ENCODE measurements around the gene REST. TPM values are rescaled to one million over a fixed set of nuclear protein-coding genes. Genes with fewer than 3 reads are reported as not detected.

Gene REST, protein sequence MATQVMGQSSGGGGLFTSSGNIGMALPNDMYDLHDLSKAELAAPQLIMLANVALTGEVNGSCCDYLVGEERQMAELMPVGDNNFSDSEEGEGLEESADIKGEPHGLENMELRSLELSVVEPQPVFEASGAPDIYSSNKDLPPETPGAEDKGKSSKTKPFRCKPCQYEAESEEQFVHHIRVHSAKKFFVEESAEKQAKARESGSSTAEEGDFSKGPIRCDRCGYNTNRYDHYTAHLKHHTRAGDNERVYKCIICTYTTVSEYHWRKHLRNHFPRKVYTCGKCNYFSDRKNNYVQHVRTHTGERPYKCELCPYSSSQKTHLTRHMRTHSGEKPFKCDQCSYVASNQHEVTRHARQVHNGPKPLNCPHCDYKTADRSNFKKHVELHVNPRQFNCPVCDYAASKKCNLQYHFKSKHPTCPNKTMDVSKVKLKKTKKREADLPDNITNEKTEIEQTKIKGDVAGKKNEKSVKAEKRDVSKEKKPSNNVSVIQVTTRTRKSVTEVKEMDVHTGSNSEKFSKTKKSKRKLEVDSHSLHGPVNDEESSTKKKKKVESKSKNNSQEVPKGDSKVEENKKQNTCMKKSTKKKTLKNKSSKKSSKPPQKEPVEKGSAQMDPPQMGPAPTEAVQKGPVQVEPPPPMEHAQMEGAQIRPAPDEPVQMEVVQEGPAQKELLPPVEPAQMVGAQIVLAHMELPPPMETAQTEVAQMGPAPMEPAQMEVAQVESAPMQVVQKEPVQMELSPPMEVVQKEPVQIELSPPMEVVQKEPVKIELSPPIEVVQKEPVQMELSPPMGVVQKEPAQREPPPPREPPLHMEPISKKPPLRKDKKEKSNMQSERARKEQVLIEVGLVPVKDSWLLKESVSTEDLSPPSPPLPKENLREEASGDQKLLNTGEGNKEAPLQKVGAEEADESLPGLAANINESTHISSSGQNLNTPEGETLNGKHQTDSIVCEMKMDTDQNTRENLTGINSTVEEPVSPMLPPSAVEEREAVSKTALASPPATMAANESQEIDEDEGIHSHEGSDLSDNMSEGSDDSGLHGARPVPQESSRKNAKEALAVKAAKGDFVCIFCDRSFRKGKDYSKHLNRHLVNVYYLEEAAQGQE
- total RNA-seq, result 10 to 100 TPM; 52.2 to 56.7 TPM

DNA sequence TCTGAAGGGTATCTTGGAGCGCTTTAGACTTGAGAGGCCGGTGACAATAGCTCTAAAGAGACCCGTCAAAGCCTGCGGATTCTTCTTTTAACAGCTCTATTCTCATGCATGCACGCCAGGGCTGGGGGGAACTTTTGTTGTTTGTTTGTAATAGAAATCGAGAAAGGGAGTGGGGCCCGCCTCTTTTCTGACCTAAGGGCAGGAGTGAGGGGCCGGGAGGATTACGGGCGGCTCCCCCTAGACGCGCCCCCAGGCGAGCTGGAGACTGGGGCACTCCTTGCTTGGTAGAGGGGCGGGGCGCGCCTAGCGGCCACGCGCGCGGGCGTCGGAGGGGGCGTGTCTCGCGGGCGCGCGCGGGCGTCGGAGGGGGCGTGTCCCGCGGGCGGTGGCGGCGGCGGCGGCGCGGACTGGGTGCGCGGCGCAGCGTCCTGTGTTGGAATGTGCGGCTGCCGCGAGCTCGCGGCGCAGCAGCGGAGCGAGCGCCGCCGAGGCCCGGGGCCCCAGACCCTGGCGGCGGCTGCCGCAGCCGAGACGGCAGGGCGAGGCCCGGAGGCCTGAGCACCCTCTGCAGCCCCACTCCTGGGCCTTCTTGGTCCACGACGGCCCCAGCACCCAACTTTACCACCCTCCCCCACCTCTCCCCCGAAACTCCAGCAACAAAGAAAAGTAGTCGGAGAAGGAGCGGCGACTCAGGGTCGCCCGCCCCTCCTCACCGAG is at the start of gene REST:
REST (plus strand) TSS at position 412 of the 717 bp plus-strand sequence. CDS start 2,739 bp downstream, outside the sequence.
- peak; percentile 57 for ATAC-seq (ENCODE audit: low read depth)
- no peaks in the 10 kb centered on the region for H3K9me3 Mint-ChIP-seq
- H3K27ac Mint-ChIP-seq, result peak within 1 kb of the TSS; percentile 78
- POLR2A ChIA-PET, result interaction anchor here (0.5 to 5.2 kb wide), 12 partner anchors 71 to 1362 kb away, joined by 3 to 107 read pairs (median 4); partner anchors contain the start of genes AASDH, NOA1, PAICS and POLR2B
- H3K27me3 Mint-ChIP-seq, result peaks cover 3% of the 10 kb centered on the region
- H3K4me3 Mint-ChIP-seq, result peak within 1 kb of the TSS; percentile 84
- DNase-seq, result peak; percentile 92
- H3K36me3 Mint-ChIP-seq, result peaks cover 10% of the 10 kb centered on the region
- peaks cover 35% of the 10 kb centered on the region for H3K4me1 Mint-ChIP-seq

DNA sequence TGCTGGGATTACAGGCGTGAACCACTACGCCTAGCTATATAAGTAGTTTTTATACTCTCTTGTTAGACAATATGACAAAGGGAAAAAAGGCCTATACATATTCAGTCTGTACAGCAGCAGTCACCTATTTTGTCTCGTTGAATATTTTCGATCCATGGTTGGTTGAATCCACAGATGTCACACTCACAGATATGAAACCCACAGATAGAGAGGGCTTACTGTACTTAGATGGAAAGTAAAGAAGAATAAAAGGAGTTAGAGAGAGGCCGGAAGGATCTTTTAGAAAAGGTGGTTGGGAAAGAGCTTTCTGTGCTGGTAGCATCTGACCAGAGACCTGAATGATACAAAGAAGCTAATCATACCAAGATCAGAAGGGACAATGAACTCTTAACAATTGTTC is 47.9 kb upstream of the REST start:
- Mint-ChIP-seq H3K27ac (no peak overlapping the region), H3K36me3 (no peaks in the 10 kb centered on the region), H3K9me3 (no peaks in the 10 kb centered on the region), H3K27me3 (peaks cover 3% of the 10 kb centered on the region), H3K4me1 (peaks cover 6% of the 10 kb centered on the region), H3K4me3 (no peak overlapping the region)
- POLR2A ChIA-PET, result no interaction called here
- ATAC-seq (ENCODE audit: low read depth) (no peak), DNase-seq (no peak)

DNA sequence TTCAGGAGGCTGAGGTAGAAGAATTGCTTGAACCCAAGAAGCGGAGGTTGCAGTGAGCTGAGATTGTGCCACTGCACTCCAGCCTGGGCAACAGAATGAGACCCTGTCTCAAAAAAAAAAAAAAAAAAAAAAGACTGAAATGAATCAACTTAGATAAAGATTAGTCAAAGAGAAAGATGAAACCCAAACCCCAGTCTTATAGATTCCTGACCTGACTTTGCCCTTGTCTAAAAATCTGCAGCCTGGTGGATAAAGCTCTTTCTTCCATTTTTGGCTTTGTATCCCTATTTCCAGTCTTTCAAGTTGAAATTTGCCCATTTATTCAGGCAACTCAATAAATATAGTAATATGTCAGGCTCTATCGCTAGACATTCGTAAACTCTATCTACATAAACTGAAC is 46.9 kb upstream of the REST start:
- DNase-seq (no peak), ATAC-seq (ENCODE audit: low read depth) (no peak)
- POLR2A ChIA-PET, result no interaction called here
- Mint-ChIP-seq H3K27me3 (peaks cover 3% of the 10 kb centered on the region), H3K36me3 (no peaks in the 10 kb centered on the region), H3K9me3 (no peaks in the 10 kb centered on the region), H3K27ac (no peak overlapping the region), H3K4me1 (peaks cover 6% of the 10 kb centered on the region), H3K4me3 (no peak overlapping the region)

DNA sequence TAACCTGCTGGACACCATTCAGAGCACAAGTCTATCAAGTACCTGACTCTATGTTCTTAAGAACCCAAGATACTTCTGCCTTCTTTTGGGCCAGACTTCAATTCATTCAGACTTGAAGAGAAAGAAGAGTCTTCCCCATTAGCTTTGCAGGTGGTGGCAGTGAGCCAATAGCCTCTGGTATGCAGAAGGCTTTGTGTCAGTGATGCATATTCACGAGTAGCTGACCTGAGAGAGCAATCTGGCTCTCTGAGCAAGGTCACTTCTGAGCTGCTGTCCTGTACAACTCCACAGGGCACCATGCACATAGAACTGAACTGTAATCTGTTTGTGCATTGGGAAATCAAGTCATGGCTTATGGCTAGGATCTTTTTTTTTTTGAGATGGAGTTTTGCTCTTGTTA is 46.3 kb upstream of the REST start:
- Mint-ChIP-seq H3K27me3 (peaks cover 3% of the 10 kb centered on the region), H3K4me3 (no peak overlapping the region), H3K9me3 (no peaks in the 10 kb centered on the region), H3K27ac (no peak overlapping the region), H3K4me1 (peaks cover 6% of the 10 kb centered on the region), H3K36me3 (no peaks in the 10 kb centered on the region)
- ATAC-seq (ENCODE audit: low read depth) (no peak), DNase-seq (no peak)
- POLR2A ChIA-PET, result no interaction called here

DNA sequence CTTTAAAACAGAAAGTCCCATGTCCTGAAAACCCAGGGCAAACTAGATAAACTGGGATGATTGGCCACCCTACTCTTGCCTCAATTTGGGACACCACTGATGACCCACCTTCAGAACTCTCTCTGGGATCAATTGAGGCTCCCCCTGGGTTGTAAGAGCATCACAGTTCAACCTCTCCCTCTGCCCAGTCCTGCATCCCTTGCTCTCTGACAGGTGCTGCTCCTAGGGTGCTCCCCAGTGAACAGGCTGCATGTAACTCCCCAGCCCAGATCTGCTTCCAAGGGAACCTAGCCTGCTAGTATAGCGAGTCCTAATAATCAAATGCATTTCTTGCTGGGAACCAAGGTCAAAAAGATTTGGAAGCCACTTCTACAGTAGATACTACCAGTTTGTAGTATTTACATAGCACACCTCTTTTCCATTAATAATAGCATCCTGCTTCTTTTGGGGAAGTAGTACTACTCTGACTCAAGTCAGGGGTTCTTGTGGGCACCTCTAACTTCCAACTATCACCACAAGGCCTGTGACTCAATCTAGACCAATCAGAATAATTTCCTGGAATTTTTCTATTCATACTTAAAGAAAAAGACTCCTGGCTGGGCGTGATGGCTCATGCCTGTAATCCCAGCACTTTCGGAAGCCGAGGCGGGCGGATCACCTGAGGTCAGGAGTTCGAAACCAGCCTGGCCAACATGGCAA is 44.1 kb upstream of the REST start:
- ATAC-seq (ENCODE audit: low read depth) (peak; percentile 30), DNase-seq (no peak)
- Mint-ChIP-seq H3K27ac (no peak overlapping the region), H3K9me3 (no peaks in the 10 kb centered on the region), H3K4me1 (peaks cover 6% of the 10 kb centered on the region), H3K4me3 (no peak overlapping the region), H3K27me3 (no peaks in the 10 kb centered on the region), H3K36me3 (no peaks in the 10 kb centered on the region)
- POLR2A ChIA-PET, result no interaction called here

DNA sequence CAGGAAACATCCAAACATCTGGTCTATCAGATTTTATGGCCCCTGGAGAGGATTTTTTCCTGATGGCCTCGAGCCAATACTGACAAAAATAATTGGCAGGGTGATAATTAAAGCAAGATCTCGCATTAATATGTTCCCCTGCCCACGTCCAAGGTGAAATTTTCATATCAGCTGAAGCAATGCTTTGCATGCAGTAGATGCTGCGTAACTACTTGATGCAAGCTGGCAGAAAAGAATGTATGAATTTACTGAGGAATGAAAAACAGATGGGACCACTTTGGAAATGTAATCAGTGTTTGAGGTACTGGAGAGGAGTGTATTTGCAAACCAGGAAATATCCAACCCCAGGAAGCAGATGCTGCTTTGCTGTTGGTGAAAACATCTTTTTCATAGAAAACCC is 36.8 kb upstream of the REST start:
- Mint-ChIP-seq H3K9me3 (no peaks in the 10 kb centered on the region), H3K27ac (no peak overlapping the region), H3K36me3 (no peaks in the 10 kb centered on the region), H3K4me3 (no peak overlapping the region), H3K27me3 (no peaks in the 10 kb centered on the region), H3K4me1 (peaks cover 6% of the 10 kb centered on the region)
- no peak for ATAC-seq (ENCODE audit: low read depth)
- no peak for DNase-seq
- POLR2A ChIA-PET, result interaction anchor here (0.7 kb wide), 1 partner anchor 8 kb away, joined by 3 read pairs; no protein-coding TSS in a partner anchor

DNA sequence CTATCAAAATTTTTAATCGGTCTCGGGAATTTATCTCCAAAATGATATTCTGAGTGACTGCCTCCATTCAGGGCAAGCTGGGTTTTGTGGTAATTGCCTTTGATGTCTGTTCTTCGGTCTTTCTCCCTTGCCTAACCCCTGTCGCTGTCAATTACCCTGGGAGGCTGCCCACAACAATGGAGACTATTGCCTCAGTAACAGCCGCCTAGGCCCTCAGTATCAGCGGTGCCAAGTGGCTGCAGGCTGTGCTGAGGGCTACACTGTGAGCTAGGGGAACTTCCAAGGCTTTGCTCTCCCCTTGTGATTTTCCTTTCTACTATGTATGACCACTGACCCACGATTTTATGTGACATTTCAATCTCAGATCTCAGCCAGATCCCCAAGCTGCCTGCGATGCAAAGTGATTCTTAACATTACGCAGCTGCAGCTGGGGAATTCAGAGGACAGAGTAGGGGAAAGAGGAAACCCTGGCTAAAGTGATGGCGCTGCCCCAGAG is 36.3 kb upstream of the REST start:
- ATAC-seq (ENCODE audit: low read depth) (peak; percentile 73), DNase-seq (no peak)
- Mint-ChIP-seq H3K36me3 (no peaks in the 10 kb centered on the region), H3K27ac (no peak overlapping the region), H3K9me3 (no peaks in the 10 kb centered on the region), H3K27me3 (no peaks in the 10 kb centered on the region), H3K4me3 (peak overlapping the region; percentile 7), H3K4me1 (peaks cover 6% of the 10 kb centered on the region)
- POLR2A ChIA-PET, result interaction anchor here (0.7 kb wide), 1 partner anchor 8 kb away, joined by 3 read pairs; no protein-coding TSS in a partner anchor

DNA sequence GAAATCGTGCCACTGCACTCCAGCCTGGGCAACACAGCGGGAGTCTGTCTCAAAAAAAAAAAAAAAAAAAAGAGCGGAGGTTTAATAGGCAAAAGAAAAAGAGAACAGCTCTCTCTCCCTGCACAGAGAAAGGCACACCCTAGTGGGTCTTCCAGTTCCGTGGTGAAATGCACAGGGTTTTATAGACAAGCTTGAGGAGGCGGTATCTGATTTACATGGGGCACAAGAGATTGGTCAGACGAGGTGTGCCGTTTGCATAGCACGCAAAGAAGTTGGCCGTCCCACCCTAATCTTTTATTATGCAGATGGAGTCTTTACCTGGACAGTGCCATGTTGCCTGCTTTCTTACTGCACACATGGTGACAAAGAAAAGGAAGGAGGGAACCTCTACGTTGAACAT is 33.5 kb upstream of the REST start:
- Mint-ChIP-seq H3K9me3 (no peaks in the 10 kb centered on the region), H3K27ac (no peak overlapping the region), H3K27me3 (no peaks in the 10 kb centered on the region), H3K4me3 (no peak overlapping the region), H3K36me3 (no peaks in the 10 kb centered on the region), H3K4me1 (peaks cover 9% of the 10 kb centered on the region)
- DNase-seq (no peak), ATAC-seq (ENCODE audit: low read depth) (no peak)
- POLR2A ChIA-PET, result no interaction called here

DNA sequence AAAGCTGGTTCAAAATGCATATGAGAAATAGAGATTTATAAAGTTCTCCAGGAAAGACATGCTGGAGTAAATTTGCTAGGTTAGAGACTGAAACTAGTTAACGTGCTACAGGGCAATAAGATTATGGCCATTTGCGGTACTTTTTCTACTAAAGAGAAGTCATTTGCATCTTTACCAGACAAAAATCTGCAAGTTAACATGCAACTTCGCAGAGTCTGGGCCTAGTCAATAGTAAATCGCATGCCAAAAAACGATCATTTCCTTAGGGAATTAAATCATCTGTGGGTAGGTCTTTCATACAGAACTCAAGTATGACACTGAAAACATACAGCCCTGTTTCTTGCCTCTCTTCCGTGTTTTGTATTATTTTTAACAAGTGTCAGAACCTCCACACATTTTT is 32.8 kb upstream of the REST start:
- Mint-ChIP-seq H3K27me3 (no peaks in the 10 kb centered on the region), H3K36me3 (no peaks in the 10 kb centered on the region), H3K4me1 (peaks cover 9% of the 10 kb centered on the region), H3K4me3 (no peak overlapping the region), H3K27ac (no peak overlapping the region), H3K9me3 (no peaks in the 10 kb centered on the region)
- POLR2A ChIA-PET, result no interaction called here
- ATAC-seq (ENCODE audit: low read depth), result no peak
- no peak for DNase-seq

DNA sequence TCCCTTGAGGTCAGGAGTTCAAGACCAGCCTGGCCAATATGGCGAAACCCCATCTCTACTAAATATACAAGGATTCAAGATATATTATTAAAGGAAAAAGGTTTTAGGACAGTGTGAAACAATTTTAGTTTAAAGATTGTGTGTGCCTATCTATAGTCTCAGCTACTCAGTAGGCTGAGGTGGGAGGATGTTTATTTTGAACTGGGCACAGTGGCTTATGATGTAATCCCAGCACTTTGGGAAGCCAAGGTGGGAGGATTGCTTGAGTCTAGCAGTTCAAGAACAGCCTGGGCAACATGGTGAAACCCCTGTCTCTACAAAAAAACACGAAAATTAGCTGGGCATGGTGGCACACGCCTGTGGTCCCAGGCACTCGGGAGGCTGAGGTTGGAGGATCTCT is 31.4 kb upstream of the REST start:
- Mint-ChIP-seq H3K36me3 (no peaks in the 10 kb centered on the region), H3K27ac (no peak overlapping the region), H3K27me3 (no peaks in the 10 kb centered on the region), H3K4me1 (peaks cover 8% of the 10 kb centered on the region), H3K4me3 (no peak overlapping the region), H3K9me3 (no peaks in the 10 kb centered on the region)
- ATAC-seq (ENCODE audit: low read depth) (no peak), DNase-seq (no peak)
- POLR2A ChIA-PET, result no interaction called here

DNA sequence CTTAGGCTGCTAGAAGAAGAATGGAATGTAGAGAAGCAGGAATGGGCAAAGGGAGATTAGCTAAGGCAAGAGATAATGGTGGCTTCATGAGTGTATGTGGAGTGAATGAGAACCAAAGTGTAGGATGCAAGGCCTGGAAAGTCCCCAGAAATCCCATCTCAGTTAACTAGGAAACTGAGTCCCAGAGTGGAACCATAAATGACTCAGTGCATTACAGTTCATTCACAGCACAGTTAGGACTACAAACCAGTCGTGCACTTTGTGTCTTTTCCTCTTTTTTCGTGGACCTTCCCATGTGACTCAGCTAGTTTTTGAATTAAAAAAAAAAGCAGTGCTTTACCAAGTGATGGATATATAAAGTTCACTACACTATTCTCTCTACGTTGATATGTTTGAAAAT is 27.7 kb upstream of the REST start:
- Mint-ChIP-seq H3K4me3 (no peak overlapping the region), H3K27me3 (no peaks in the 10 kb centered on the region), H3K9me3 (no peaks in the 10 kb centered on the region), H3K4me1 (peaks cover 3% of the 10 kb centered on the region), H3K27ac (no peak overlapping the region), H3K36me3 (no peaks in the 10 kb centered on the region)
- DNase-seq (no peak), ATAC-seq (ENCODE audit: low read depth) (no peak)
- POLR2A ChIA-PET, result no interaction called here

DNA sequence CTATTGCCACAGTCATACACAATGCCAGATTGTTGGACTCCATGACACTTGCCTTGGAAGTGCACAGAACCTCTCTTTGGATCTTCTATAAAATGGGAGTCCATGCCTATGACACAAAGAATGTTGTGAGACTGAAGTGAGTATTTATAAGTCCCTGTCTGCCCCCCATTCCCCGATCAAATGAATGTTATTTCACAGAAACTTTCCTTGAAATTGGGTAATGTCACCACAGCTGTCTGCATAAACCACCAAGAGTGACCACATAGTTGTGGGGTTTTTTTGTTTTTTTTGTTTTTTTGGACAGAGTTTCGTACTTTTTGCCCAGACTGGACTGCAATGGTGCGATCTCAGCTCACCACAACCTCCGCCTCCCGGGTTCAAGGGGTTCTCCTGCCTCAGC is 27.1 kb upstream of the REST start:
- Mint-ChIP-seq H3K9me3 (no peaks in the 10 kb centered on the region), H3K4me3 (no peak overlapping the region), H3K36me3 (no peaks in the 10 kb centered on the region), H3K4me1 (peaks cover 3% of the 10 kb centered on the region), H3K27ac (no peak overlapping the region), H3K27me3 (no peaks in the 10 kb centered on the region)
- no peak for ATAC-seq (ENCODE audit: low read depth)
- DNase-seq, result no peak
- POLR2A ChIA-PET, result no interaction called here

Data from activated naive CD8-positive, alpha-beta T cell treated with anti-CD3 and anti-CD28 coated beads, Interleukin-2, amount 10 ng/mL, durations not matched to agents 7 days and 5 days (primary cell).